ENCODE data around the gene COL6A1. TPM values are rescaled to one million over a fixed set of nuclear protein-coding genes. Genes with fewer than 3 reads are reported as not detected.

COL6A1 gene
- total RNA-seq, 1 donor from 2014 or later = 148 TPM

DNA sequence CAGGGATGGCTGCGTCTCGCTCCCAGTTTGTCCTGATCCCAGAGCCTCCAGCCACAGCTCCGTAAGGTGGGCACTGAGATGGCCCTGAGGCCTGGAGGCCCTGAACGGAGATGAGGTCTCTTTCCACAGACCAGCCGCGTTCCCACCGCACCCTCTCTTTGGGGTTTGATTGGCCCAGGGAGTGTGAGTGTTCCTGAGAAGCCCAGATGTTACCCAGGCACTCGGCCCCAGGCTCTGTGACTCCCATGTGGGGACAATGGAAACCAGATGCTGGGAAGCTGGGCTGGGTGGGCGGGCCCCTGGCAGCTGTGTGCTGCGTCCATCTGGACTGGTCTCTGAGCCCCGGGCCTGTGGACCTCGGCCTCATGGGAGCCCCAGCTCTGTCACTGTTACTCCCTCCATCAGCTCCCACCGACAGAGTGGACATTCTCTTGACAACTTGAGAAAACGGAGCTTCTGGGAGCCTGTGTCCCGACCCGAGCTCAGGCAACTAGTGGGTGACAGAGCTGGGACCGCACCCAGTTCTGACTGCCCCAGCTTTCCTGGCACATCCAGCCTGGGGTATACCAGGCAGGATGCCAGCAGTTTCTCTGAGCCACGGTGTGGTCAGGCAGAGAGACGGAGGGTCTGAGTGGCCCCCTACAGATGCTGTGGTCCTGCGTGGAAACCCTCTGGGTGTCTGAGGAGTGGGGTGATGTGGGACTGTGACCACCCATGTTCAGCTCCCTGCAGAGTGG, 9.8 kb upstream of the COL6A1 start:
- H3K4me3 ChIP-seq = peak overlapping the region; percentile 63
- intact Hi-C loops (cut with DNase I) = no loop called here

DNA sequence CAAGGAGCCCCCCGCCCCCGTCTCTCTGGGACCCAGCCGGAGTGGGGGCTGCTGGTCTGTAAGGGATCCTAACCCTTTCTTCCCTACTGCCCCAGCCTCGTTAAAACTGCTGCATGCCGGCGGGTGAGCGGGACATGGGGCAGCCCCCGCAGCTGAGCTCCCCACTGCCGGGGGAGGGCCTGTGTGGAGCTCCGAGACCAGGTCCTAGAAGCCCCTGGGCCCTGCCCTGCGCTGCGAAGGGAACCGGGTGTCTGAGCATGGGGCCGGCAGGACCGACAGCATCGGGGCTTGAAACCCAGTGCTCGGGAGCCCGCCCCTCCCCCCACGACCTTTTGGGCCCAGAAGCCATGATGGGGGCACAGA, 9.2 kb upstream of the COL6A1 start:
- DNase-seq = peak; percentile 45
- H3K27ac ChIP-seq = peak overlapping the region; percentile 92
- no peaks in the 10 kb centered on the region for H3K9me3 ChIP-seq
- H3K27me3 ChIP-seq (ENCODE audit: low read depth) = peaks cover 48% of the 10 kb centered on the region
- no peaks in the 10 kb centered on the region for H3K36me3 ChIP-seq
- ATAC-seq = peak in 1 of 2 donors; percentile 18
- peaks cover 49% of the 10 kb centered on the region for H3K4me1 ChIP-seq
- H3K4me3 ChIP-seq = peak overlapping the region; percentile 63
- intact Hi-C loops (cut with DNase I) = no loop called here
- TF ChIP-seq, protein P1, sequence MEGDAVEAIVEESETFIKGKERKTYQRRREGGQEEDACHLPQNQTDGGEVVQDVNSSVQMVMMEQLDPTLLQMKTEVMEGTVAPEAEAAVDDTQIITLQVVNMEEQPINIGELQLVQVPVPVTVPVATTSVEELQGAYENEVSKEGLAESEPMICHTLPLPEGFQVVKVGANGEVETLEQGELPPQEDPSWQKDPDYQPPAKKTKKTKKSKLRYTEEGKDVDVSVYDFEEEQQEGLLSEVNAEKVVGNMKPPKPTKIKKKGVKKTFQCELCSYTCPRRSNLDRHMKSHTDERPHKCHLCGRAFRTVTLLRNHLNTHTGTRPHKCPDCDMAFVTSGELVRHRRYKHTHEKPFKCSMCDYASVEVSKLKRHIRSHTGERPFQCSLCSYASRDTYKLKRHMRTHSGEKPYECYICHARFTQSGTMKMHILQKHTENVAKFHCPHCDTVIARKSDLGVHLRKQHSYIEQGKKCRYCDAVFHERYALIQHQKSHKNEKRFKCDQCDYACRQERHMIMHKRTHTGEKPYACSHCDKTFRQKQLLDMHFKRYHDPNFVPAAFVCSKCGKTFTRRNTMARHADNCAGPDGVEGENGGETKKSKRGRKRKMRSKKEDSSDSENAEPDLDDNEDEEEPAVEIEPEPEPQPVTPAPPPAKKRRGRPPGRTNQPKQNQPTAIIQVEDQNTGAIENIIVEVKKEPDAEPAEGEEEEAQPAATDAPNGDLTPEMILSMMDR (IDR thresholded peaks at IDR 0.05) = no peak

More for the DNA sequence above, 9.8 kb upstream of the COL6A1 start:
- Histone ChIP-seq H3K36me3 (no peaks in the 10 kb centered on the region), H3K27ac (peak overlapping the region; percentile 92), H3K4me1 (peaks cover 48% of the 10 kb centered on the region), H3K27me3 (ENCODE audit: low read depth) (peaks cover 48% of the 10 kb centered on the region), H3K9me3 (no peaks in the 10 kb centered on the region)
- TF ChIP-seq, protein P1 (IDR thresholded peaks at IDR 0.05) = no peak
- ATAC-seq (peak; percentile 28 to 54), DNase-seq (peak; percentile 57)

DNA sequence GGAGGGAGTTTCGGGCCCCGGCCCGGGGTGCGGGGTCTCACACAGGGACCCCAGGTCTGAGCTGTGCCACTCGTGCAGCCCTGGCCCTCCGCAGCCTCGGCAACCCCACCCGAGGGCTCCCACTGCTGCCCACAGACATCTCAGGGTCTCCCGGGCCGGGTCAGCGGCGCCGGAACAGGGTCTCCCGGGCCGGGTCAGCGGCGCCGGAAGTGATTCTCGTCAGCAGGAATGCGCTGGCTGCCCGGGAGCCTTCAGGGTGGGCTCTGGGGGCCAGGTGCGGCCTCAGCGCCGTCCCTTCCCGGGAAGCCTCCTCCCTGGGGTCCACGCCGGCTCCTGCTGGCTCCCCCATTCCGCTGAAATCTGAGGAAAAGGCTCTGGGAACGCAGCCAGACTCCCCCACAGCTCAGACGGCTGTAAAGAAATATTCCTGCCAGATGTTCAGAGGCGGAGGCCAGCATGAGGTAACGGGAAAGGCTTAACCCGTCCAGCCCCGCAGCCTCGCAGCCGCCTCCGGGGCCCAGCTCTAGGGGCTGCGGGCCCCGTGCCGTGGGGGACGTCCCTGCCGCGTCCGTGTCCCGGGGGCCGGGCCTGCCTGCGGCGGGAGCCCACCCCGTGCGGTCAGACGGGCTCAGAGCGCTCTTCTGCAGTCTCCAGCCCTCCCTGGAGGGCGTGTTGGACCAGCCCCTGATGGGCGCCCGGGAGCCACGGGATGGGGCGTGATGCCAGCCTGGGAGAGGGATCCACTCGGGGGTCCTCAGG, 8.7 kb upstream of the COL6A1 start:
- no peaks in the 10 kb centered on the region for H3K36me3 ChIP-seq
- intact Hi-C loops (cut with DNase I) = no loop called here
- no peaks in the 10 kb centered on the region for H3K9me3 ChIP-seq
- TF ChIP-seq, protein P1 (IDR thresholded peaks at IDR 0.05) = no peak
- H3K4me3 ChIP-seq = peak overlapping the region; percentile 63
- ATAC-seq (peak; percentile 28 to 46), DNase-seq (peak; percentile 51)
- peaks cover 48% of the 10 kb centered on the region for H3K27me3 ChIP-seq (ENCODE audit: low read depth)
- peaks cover 51% of the 10 kb centered on the region for H3K4me1 ChIP-seq
- H3K27ac ChIP-seq = peak overlapping the region; percentile 92

DNA sequence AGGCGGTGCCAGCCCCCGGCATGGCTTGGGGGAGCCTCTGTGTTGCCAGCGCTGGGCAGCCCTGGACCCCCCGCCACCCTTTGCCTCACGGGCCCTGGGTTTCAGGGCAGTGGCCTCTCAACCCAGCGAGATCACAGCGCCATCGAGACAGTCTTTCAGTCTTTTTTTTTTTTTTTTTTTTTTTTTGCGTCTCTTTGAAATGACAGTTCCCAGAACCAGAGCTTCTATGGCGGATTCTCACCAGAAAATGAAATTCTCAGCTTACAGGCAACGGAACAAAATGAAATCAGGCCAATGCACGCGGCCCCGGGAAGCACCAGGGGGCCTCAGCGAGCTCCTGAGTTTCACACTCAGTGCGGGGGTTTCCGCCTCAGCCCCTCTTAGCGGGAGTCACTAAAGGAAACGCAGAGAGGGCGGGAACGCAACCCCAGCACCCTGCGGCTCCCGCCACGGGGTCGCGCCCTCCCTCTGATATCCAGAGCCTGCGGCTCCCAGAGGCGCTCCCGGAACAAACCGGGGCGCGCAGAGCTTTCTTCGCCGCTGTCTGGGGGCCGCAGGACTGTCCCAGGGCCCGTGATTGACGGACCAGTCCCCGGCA, 8.0 kb upstream of the COL6A1 start:
- H3K4me3 ChIP-seq = peak overlapping the region; percentile 63
- peaks cover 51% of the 10 kb centered on the region for H3K4me1 ChIP-seq
- DNase-seq (peak; percentile 71), ATAC-seq (peak; percentile 68 to 70)
- H3K27ac ChIP-seq = peak overlapping the region; percentile 92
- intact Hi-C loops (cut with DNase I) = no loop called here
- TF ChIP-seq, protein P1 (IDR thresholded peaks at IDR 0.05) = peak; percentile 71
- H3K36me3 ChIP-seq = no peaks in the 10 kb centered on the region
- H3K9me3 ChIP-seq = no peaks in the 10 kb centered on the region
- H3K27me3 ChIP-seq (ENCODE audit: low read depth) = peaks cover 48% of the 10 kb centered on the region

Data from lower lobe of right lung (tissue), 2 donors.